Panc1 (cell line): ENCODE results near the gene KLHL3.

Experiments
- SIN3A ChIP-seq: IDR thresholded peaks from 2 replicates; pipeline ENCODE4 v1.6.1; 2012; ENCODE audit warnings: low read depth, mild to moderate bottlenecking, low read length, moderate library complexity, borderline replicate concordance; ENCODE audit not compliant: insufficient read depth
- TF ChIP-seq, protein P1 (sequence below): fragments of 450-650 bp; IDR thresholded peaks from 2 replicates; pipeline ENCODE4 v1.5.1; 2017; ENCODE audit warnings: mild to moderate bottlenecking

DNA sequence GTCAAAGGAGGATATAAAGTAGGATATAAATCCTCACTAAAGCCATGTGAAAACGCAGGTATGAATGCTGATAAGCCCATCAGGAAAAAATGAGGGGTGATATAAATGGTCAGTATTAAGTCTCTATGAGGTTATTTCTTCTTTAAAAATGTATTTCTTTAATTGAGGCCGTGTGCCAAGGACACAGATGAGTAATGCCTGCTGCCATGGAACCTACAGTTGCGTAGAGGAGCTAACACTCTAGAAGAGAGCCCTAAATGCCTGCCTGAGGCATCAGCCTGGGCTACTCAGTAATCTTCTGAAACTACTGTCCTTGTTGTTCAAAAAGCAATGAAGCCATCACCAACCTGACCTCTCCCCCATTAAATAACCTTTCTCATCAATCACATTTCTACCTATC lies 84.9 kb downstream of the KLHL3 start:
- TF ChIP-seq, protein P1, sequence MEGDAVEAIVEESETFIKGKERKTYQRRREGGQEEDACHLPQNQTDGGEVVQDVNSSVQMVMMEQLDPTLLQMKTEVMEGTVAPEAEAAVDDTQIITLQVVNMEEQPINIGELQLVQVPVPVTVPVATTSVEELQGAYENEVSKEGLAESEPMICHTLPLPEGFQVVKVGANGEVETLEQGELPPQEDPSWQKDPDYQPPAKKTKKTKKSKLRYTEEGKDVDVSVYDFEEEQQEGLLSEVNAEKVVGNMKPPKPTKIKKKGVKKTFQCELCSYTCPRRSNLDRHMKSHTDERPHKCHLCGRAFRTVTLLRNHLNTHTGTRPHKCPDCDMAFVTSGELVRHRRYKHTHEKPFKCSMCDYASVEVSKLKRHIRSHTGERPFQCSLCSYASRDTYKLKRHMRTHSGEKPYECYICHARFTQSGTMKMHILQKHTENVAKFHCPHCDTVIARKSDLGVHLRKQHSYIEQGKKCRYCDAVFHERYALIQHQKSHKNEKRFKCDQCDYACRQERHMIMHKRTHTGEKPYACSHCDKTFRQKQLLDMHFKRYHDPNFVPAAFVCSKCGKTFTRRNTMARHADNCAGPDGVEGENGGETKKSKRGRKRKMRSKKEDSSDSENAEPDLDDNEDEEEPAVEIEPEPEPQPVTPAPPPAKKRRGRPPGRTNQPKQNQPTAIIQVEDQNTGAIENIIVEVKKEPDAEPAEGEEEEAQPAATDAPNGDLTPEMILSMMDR: no peak
- TF ChIP-seq SIN3A: no peak
